ENCODE data around the gene PRKAG2.

PRKAG2 gene

GRCh38 chr7:151770232-151770631 is 106.7 kb downstream of the PRKAG2 start:
- Histone ChIP-seq H3K4me3 (ENCODE audit: low read length) (no peak overlapping the region), H3K4me1 (ENCODE audit: insufficient read depth, low read length) (no peaks in the 10 kb centered on the region), H3K36me3 (ENCODE audit: insufficient read depth, low read depth, low read length) (no peaks in the 10 kb centered on the region), H3K27me3 (ENCODE audit: insufficient read depth, low read length) (no peaks in the 10 kb centered on the region), H3K9me3 (ENCODE audit: insufficient read depth, low read depth, low read length) (no peaks in the 10 kb centered on the region), H3K27ac (ENCODE audit: low read length) (no peak overlapping the region), H3K9ac (ENCODE audit: low read depth, low read length) (no peak overlapping the region)

- Histone ChIP-seq H3K36me3 (ENCODE audit: insufficient read depth, low read depth, low read length) (no peaks in the 10 kb centered on the region), H3K9me3 (ENCODE audit: insufficient read depth, low read depth, low read length) (no peaks in the 10 kb centered on the region), H3K4me1 (ENCODE audit: insufficient read depth, low read length) (no peaks in the 10 kb centered on the region), H3K27ac (ENCODE audit: low read length) (no peak overlapping the region), H3K9ac (ENCODE audit: low read depth, low read length) (no peak overlapping the region), H3K27me3 (ENCODE audit: insufficient read depth, low read length) (no peaks in the 10 kb centered on the region), H3K4me3 (ENCODE audit: low read length) (no peak overlapping the region)
Measured at GRCh38 chr7:151769188-151769821, 107.6 kb downstream of the PRKAG2 start.

GRCh38 chr7:151768805-151769187 is 108.1 kb downstream of the PRKAG2 start:
- H3K9me3 ChIP-seq (ENCODE audit: insufficient read depth, low read depth, low read length): no peaks in the 10 kb centered on the region
- H3K27ac ChIP-seq (ENCODE audit: low read length): no peak overlapping the region
- no peak overlapping the region for H3K4me3 ChIP-seq (ENCODE audit: low read length)
- no peak overlapping the region for H3K9ac ChIP-seq (ENCODE audit: low read depth, low read length)
- H3K4me1 ChIP-seq (ENCODE audit: insufficient read depth, low read length): no peaks in the 10 kb centered on the region
- H3K27me3 ChIP-seq (ENCODE audit: insufficient read depth, low read length): peaks cover 1% of the 10 kb centered on the region; the same call in 1 of the 2 replicates
- H3K36me3 ChIP-seq (ENCODE audit: insufficient read depth, low read depth, low read length): no peaks in the 10 kb centered on the region

- Histone ChIP-seq H3K27me3 (ENCODE audit: insufficient read depth, low read length) (peaks cover 13% of the 10 kb centered on the region), H3K9me3 (ENCODE audit: insufficient read depth, low read depth, low read length) (no peaks in the 10 kb centered on the region), H3K4me3 (ENCODE audit: low read length) (no peak overlapping the region), H3K9ac (ENCODE audit: low read depth, low read length) (no peak overlapping the region), H3K27ac (ENCODE audit: low read length) (no peak overlapping the region), H3K4me1 (ENCODE audit: insufficient read depth, low read length) (no peaks in the 10 kb centered on the region), H3K36me3 (ENCODE audit: insufficient read depth, low read depth, low read length) (no peaks in the 10 kb centered on the region)
Measured at GRCh38 chr7:151767557-151767956, 109.4 kb downstream of the PRKAG2 start.

GRCh38 chr7:151764056-151764920 is 112.6 kb downstream of the PRKAG2 start:
- Histone ChIP-seq H3K4me3 (ENCODE audit: low read length) (no peak overlapping the region), H3K9me3 (ENCODE audit: insufficient read depth, low read depth, low read length) (no peaks in the 10 kb centered on the region), H3K4me1 (ENCODE audit: insufficient read depth, low read length) (no peaks in the 10 kb centered on the region), H3K36me3 (ENCODE audit: insufficient read depth, low read depth, low read length) (no peaks in the 10 kb centered on the region), H3K27me3 (ENCODE audit: insufficient read depth, low read length) (peaks cover 21% of the 10 kb centered on the region), H3K9ac (ENCODE audit: low read depth, low read length) (no peak overlapping the region), H3K27ac (ENCODE audit: low read length) (no peak overlapping the region)

GRCh38 chr7:151763420-151763984 is 113.4 kb downstream of the PRKAG2 start:
- H3K9me3 ChIP-seq (ENCODE audit: insufficient read depth, low read depth, low read length): no peaks in the 10 kb centered on the region
- H3K4me3 ChIP-seq (ENCODE audit: low read length): no peak overlapping the region
- peaks cover 21% of the 10 kb centered on the region for H3K27me3 ChIP-seq (ENCODE audit: insufficient read depth, low read length)
- no peaks in the 10 kb centered on the region for H3K36me3 ChIP-seq (ENCODE audit: insufficient read depth, low read depth, low read length)
- H3K4me1 ChIP-seq (ENCODE audit: insufficient read depth, low read length): no peaks in the 10 kb centered on the region
- no peak overlapping the region for H3K9ac ChIP-seq (ENCODE audit: low read depth, low read length)
- H3K27ac ChIP-seq (ENCODE audit: low read length): no peak overlapping the region

- no peaks in the 10 kb centered on the region for H3K4me1 ChIP-seq (ENCODE audit: insufficient read depth, low read length)
- no peak overlapping the region for H3K27ac ChIP-seq (ENCODE audit: low read length)
- no peak overlapping the region for H3K4me3 ChIP-seq (ENCODE audit: low read length)
- H3K9ac ChIP-seq (ENCODE audit: low read depth, low read length): 0 out of 2 replicates have a peak overlapping the region, but pooled peaks have one; percentile 34
- H3K27me3 ChIP-seq (ENCODE audit: insufficient read depth, low read length): peaks cover 21% of the 10 kb centered on the region
- H3K36me3 ChIP-seq (ENCODE audit: insufficient read depth, low read depth, low read length): no peaks in the 10 kb centered on the region
- no peaks in the 10 kb centered on the region for H3K9me3 ChIP-seq (ENCODE audit: insufficient read depth, low read depth, low read length)
Measured at GRCh38 chr7:151762583-151763245, 114.2 kb downstream of the PRKAG2 start.

GRCh38 chr7:151761957-151762356 is 115.0 kb downstream of the PRKAG2 start:
- H3K27ac ChIP-seq (ENCODE audit: low read length): no peak overlapping the region
- no peaks in the 10 kb centered on the region for H3K9me3 ChIP-seq (ENCODE audit: insufficient read depth, low read depth, low read length)
- H3K36me3 ChIP-seq (ENCODE audit: insufficient read depth, low read depth, low read length): no peaks in the 10 kb centered on the region
- H3K4me1 ChIP-seq (ENCODE audit: insufficient read depth, low read length): peaks cover 6% of the 10 kb centered on the region; the same call in 1 of the 2 replicates
- H3K27me3 ChIP-seq (ENCODE audit: insufficient read depth, low read length): peaks cover 21% of the 10 kb centered on the region
- no peak overlapping the region for H3K9ac ChIP-seq (ENCODE audit: low read depth, low read length)
- H3K4me3 ChIP-seq (ENCODE audit: low read length): no peak overlapping the region

- Histone ChIP-seq H3K9me3 (ENCODE audit: insufficient read depth, low read depth, low read length) (no peaks in the 10 kb centered on the region), H3K27me3 (ENCODE audit: insufficient read depth, low read length) (peaks cover 21% of the 10 kb centered on the region), H3K4me1 (ENCODE audit: insufficient read depth, low read length) (peaks cover 9% of the 10 kb centered on the region; the same call in 1 of the 2 replicates), H3K9ac (ENCODE audit: low read depth, low read length) (no peak overlapping the region), H3K4me3 (ENCODE audit: low read length) (no peak overlapping the region), H3K36me3 (ENCODE audit: insufficient read depth, low read depth, low read length) (no peaks in the 10 kb centered on the region), H3K27ac (ENCODE audit: low read length) (no peak overlapping the region)
Measured at GRCh38 chr7:151761231-151761630, 115.7 kb downstream of the PRKAG2 start.

- Histone ChIP-seq H3K27ac (ENCODE audit: low read length) (no peak overlapping the region), H3K9ac (ENCODE audit: low read depth, low read length) (no peak overlapping the region), H3K4me1 (ENCODE audit: insufficient read depth, low read length) (peaks cover 9% of the 10 kb centered on the region), H3K4me3 (ENCODE audit: low read length) (no peak overlapping the region), H3K9me3 (ENCODE audit: insufficient read depth, low read depth, low read length) (no peaks in the 10 kb centered on the region), H3K27me3 (ENCODE audit: insufficient read depth, low read length) (peaks cover 21% of the 10 kb centered on the region), H3K36me3 (ENCODE audit: insufficient read depth, low read depth, low read length) (no peaks in the 10 kb centered on the region)
Measured at GRCh38 chr7:151759591-151760042, 117.3 kb downstream of the PRKAG2 start.

- Histone ChIP-seq H3K27ac (ENCODE audit: low read length) (no peak overlapping the region), H3K27me3 (ENCODE audit: insufficient read depth, low read length) (peaks cover 21% of the 10 kb centered on the region), H3K9ac (ENCODE audit: low read depth, low read length) (no peak overlapping the region), H3K4me1 (ENCODE audit: insufficient read depth, low read length) (peaks cover 9% of the 10 kb centered on the region), H3K4me3 (ENCODE audit: low read length) (no peak overlapping the region), H3K9me3 (ENCODE audit: insufficient read depth, low read depth, low read length) (no peaks in the 10 kb centered on the region), H3K36me3 (ENCODE audit: insufficient read depth, low read depth, low read length) (no peaks in the 10 kb centered on the region)
Measured at GRCh38 chr7:151758622-151759540, 118.0 kb downstream of the PRKAG2 start.
